Panc1 (cell line): ENCODE measurements around the gene RRAS2. TPM values are rescaled to one million over a fixed set of nuclear protein-coding genes. Genes with fewer than 3 reads are reported as not detected.

Experiments used
- ATAC-seq: fragments of 200-7000 bp; cut with Tn5 transposase; 2 replicates; pipeline ENCODE4 v1.9.1; 2020; ENCODE audit warnings: mild to moderate bottlenecking, moderate library complexity
- BruUV-seq: library from RNA; stranded (reverse); fragments of 400-500 nt; replicated peaks from 2 replicates; lab custom pipeline; 2021; lab: Mats Ljungman, UMichigan
- CTCF ChIA-PET: fragments of 300-600 bp; sonication (Branson Sonifier 250); formaldehyde crosslinking; loops from one replicate; lab custom pipeline; 2022; ENCODE audit warnings: antibody characterized with exemption; lab: Charles Lee
- POLR2A ChIA-PET: fragments of 300-600 bp; sonication (Branson Sonifier 250); formaldehyde crosslinking; loops from one replicate; lab custom pipeline; 2022; ENCODE audit warnings: antibody characterized with exemption; lab: Charles Lee
- DNase-seq: peaks from one replicate; pipeline ENCODE4 v3.0.0-alpha.2; 2010; ENCODE audit warnings: low read depth, low spot score
- H3K27ac ChIP-seq: 2 replicates; pipeline ENCODE4 v1.5.1; 2011; ENCODE audit warnings: mild to moderate bottlenecking, low read length, inconsistent platforms
- H3K27me3 ChIP-seq: fragments of 200-500 bp; sonication (Bioruptor generic); 2 replicates; pipeline ENCODE4 v1.6.0; 2014; ENCODE audit warnings: low read length, inconsistent platforms; ENCODE audit not compliant: control insufficient read depth, insufficient read depth
- H3K36me3 ChIP-seq: fragments of 200-500 bp; sonication (Bioruptor generic); 2 replicates; pipeline ENCODE4 v1.5.1; 2014; ENCODE audit warnings: inconsistent platforms, mild to moderate bottlenecking, low read length, moderate library complexity; ENCODE audit not compliant: control insufficient read depth, insufficient read depth
- H3K4me1 ChIP-seq: 2 replicates; pipeline ENCODE4 v1.5.1; 2011; ENCODE audit warnings: inconsistent platforms, mild to moderate bottlenecking, low read length, moderate library complexity; ENCODE audit not compliant: control insufficient read depth, insufficient read depth
- H3K4me3 ChIP-seq, 2 experiments: 2 replicates each; pipeline ENCODE4 v1.5.1; 2011 to 2012; ENCODE audit warnings: low read depth in 2 of 2, low read length in 2 of 2, mild to moderate bottlenecking in 2 of 2, inconsistent platforms in 1 of 2, moderate library complexity in 1 of 2
- H3K9me3 ChIP-seq: fragments of 200-500 bp; sonication (Bioruptor generic); 2 replicates; pipeline ENCODE4 v1.5.1; 2014; ENCODE audit warnings: low read depth, mild to moderate bottlenecking, inconsistent platforms, low read length, moderate library complexity; ENCODE audit not compliant: control insufficient read depth, insufficient read depth
- CTCF ChIP-seq: fragments of 450-650 bp; IDR thresholded peaks from 2 replicates; pipeline ENCODE4 v1.5.1; 2017; ENCODE audit warnings: mild to moderate bottlenecking
- POLR2AphosphoS5 ChIP-seq: IDR thresholded peaks from 2 replicates; pipeline ENCODE4 v1.6.1; 2012; ENCODE audit warnings: mild to moderate bottlenecking, low read depth, low read length, moderate library complexity
- REST ChIP-seq, 2 experiments: IDR thresholded peaks; 2 replicates each; pipeline ENCODE4 v1.6.1; 2011 to 2012; ENCODE audit warnings: low read depth in 2 of 2, control low read depth in 1 of 2, low read length in 1 of 2, mild to moderate bottlenecking in 1 of 2, moderate library complexity in 1 of 2; ENCODE audit not compliant: insufficient read depth in 1 of 2
- SIN3A ChIP-seq: IDR thresholded peaks from 2 replicates; pipeline ENCODE4 v1.6.1; 2012; ENCODE audit warnings: low read depth, mild to moderate bottlenecking, low read length, moderate library complexity, borderline replicate concordance; ENCODE audit not compliant: insufficient read depth
- TCF7L2 ChIP-seq: IDR thresholded peaks from 2 replicates; pipeline ENCODE4 v1.6.1; 2011; ENCODE audit warnings: mild to moderate bottlenecking, low read depth, low read length, inconsistent platforms
- in situ Hi-C: cut with HindIII; loops from 2 replicates; pipeline ENCODE4 v1.10.0; 2016; ENCODE audit warnings: low sequenced_read_pairs, low pct_unique_long_range_greater_than_20kb
- intact Hi-C: fragments of 100-400 bp; cut with micrococcal nuclease; formaldehyde crosslinking; loops from one replicate; pipeline ENCODE4 v1.10.0; 2022; ENCODE audit not compliant: unreplicated experiment
- total RNA-seq: library from RNA; stranded (reverse); gene quantifications from one replicate; pipeline ENCODE4 v1.2.1, GENCODE V29; 2021; ENCODE audit not compliant: unreplicated experiment

RRAS2 gene
- total RNA-seq, 1 experiment from 2014 or later, result 58.4 TPM

GRCh38 chr11:14384338-14384737, 25.4 kb upstream of the RRAS2 start:
- Histone ChIP-seq H3K27ac (no peak overlapping the region), H3K36me3 (no peaks in the 10 kb centered on the region), H3K27me3 (no peaks in the 10 kb centered on the region; the same call in 1 of the 2 replicates), H3K4me1 (no peaks in the 10 kb centered on the region), H3K4me3 (no peak overlapping the region), H3K9me3 (no peaks in the 10 kb centered on the region)
- TF ChIP-seq SIN3A, result no peak
- TF ChIP-seq TCF7L2, result no peak
- no TSS peak for BruUV-seq
- POLR2A ChIA-PET, result no interaction called here
- intact Hi-C loops (no loop called here), in situ Hi-C loops (no loop called here)
- CTCF ChIA-PET, result no interaction called here
- DNase-seq (no peak), ATAC-seq (no peak)

- Histone ChIP-seq H3K27ac (no peak overlapping the region), H3K36me3 (no peaks in the 10 kb centered on the region), H3K4me1 (no peaks in the 10 kb centered on the region), H3K9me3 (no peaks in the 10 kb centered on the region), H3K4me3 (no peak overlapping the region), H3K27me3 (no peaks in the 10 kb centered on the region; the same call in 1 of the 2 replicates)
- CTCF ChIA-PET, result interaction anchor here (0.6 kb wide), 1 partner anchor 73 kb away, joined by 16 read pairs; no protein-coding TSS in a partner anchor
- ATAC-seq (no peak), DNase-seq (no peak)
- BruUV-seq, result no TSS peak
- intact Hi-C loops, result no loop called here
- in situ Hi-C loops, result no loop called here
- TF ChIP-seq TCF7L2 (no peak), POLR2AphosphoS5 (no peak), REST (IDR thresholded peaks at IDR 0.05; ENCODE audit: insufficient read depth in 1 of 2, low read depth in 2 of 2, low read length in 1 of 2) (no peak), SIN3A (no peak), CTCF (no peak)
- POLR2A ChIA-PET, result no interaction called here
Measured at GRCh38 chr11:14381968-14382367, 23.0 kb upstream of the RRAS2 start.

GRCh38 chr11:14380947-14381561, 22.1 kb upstream of the RRAS2 start:
- Histone ChIP-seq H3K9me3 (no peaks in the 10 kb centered on the region), H3K27ac (peak overlapping the region; percentile 40; the same call in 1 of the 2 replicates), H3K36me3 (no peaks in the 10 kb centered on the region), H3K4me3 (peak overlapping the region; percentile 48 to 72), H3K4me1 (no peaks in the 10 kb centered on the region), H3K27me3 (no peaks in the 10 kb centered on the region; the same call in 1 of the 2 replicates)
- intact Hi-C loops, result no loop called here
- DNase-seq (no peak), ATAC-seq (peak; percentile 94)
- TF ChIP-seq SIN3A (0 out of 2 replicates have a peak, but pooled peaks have one; percentile 63), CTCF (no peak), REST (IDR thresholded peaks at IDR 0.05; ENCODE audit: insufficient read depth in 1 of 2, low read depth in 2 of 2, low read length in 1 of 2) (no peak), POLR2AphosphoS5 (no peak), TCF7L2 (no peak)
- POLR2A ChIA-PET, result no interaction called here
- no TSS peak for BruUV-seq
- CTCF ChIA-PET, result no interaction called here
- in situ Hi-C loops, result no loop called here
